NCI-H748 (cell line): Measurements from ENCODE around the gene CDK5RAP2.
"Not testable (repeated sequence)": the region's sequence is repeated elsewhere in the genome, so short reads cannot be mapped to it uniquely, and the experiment has no call there.

Experiments used
- DNase-seq: peaks from one replicate; lab custom pipeline; 2025; ENCODE audit not compliant: unreplicated experiment; lab: John Stamatoyannopoulos, UW

Gene CDK5RAP2

GRCh38 chr9:120592210-120592609 is 12.2 kb upstream of the CDK5RAP2 start:
- no peak for DNase-seq

DNA sequence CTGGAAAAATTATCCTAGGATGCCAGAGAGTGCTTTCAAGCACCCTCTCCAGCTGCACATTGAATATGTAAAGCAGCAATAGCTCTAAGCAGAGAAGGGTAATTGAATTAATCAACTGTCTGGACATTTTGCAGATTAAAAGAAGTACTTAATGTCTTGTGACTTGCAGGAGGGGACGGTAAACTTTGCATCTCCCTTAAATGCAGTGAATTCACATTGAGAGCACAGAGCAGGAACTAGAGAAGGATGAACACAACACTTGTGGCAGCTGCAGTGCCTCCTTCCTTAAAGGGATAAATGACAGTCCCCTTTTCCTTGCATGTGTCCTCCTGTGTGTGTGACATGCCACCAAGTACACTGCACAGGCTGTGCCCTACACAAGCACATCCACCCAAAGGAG is 7.4 kb upstream of the CDK5RAP2 start:
- DNase-seq: no peak

GRCh38 chr9:120583958-120584369 is 4.0 kb upstream of the CDK5RAP2 start:
- DNase-seq: peak; percentile 88

GRCh38 chr9:120579139-120580050 is 572 bp downstream of the CDK5RAP2 start:
- DNase-seq: peak; percentile 54

- no peak for DNase-seq
Measured at GRCh38 chr9:120574473-120574872, 5.5 kb downstream of the CDK5RAP2 start.

- DNase-seq: no peak
Measured at GRCh38 chr9:120572472-120572871, 7.5 kb downstream of the CDK5RAP2 start.

GRCh38 chr9:120571443-120572257 is 8.3 kb downstream of the CDK5RAP2 start:
- DNase-seq: no peak

GRCh38 chr9:120570296-120570695 is 9.7 kb downstream of the CDK5RAP2 start:
- DNase-seq: no peak

DNA sequence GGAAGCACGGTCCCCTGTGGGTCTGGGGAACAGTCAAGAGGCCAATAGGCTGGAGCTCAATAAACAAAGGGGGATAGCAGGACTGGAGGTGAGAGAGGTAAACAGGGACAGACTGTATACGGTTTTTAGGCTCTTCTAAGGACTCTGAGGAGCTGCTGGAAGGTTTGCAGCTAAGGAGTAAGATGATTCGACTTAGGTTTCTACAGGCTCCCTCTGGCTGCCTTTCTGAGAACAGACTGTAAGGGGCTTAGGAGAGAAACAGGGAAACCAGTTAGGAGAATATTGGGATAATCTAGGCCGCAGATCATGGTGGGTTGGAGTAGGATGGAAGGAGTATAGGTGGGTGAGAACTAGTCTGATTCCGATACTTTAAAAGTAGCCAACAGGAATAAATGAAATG is 10.4 kb downstream of the CDK5RAP2 start:
- DNase-seq: no peak

DNA sequence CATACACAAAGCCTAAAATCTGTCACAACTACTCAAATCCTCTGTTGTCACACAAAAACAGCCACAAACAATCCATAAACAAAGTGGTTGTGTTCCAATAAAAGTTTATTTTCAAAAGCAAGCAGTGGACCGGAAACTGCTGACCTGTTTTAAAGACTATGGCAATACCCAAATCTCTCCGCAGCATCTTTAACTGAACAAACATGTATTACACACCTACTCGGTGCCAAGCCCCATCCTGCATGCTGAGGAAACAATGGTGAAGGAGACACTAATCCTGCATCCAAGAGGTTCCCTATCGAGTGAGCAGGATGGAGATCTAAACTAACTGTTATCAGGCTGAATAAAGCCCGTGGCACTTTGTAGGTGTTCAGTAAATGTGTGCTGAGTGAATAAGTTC is 11.2 kb downstream of the CDK5RAP2 start:
- no peak for DNase-seq

DNA sequence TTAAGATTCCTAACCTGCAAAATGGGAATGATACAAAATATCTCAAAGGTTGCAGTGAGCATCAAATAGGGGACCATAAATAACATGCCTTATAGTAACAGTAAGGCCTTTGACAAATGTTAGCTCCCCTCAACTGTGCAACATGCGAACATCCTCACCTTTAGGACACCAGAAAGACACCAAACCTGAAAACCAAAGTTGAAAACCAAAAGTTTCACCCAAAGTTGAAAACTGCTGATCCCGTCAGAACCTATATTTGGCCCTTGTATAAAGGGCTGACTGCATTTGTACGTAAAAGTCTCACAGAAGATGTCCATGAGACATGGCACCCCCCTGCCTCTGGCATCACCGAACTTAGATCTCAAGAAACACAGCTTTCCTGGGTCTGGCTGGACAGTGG is 12.1 kb downstream of the CDK5RAP2 start:
- no peak for DNase-seq

DNA sequence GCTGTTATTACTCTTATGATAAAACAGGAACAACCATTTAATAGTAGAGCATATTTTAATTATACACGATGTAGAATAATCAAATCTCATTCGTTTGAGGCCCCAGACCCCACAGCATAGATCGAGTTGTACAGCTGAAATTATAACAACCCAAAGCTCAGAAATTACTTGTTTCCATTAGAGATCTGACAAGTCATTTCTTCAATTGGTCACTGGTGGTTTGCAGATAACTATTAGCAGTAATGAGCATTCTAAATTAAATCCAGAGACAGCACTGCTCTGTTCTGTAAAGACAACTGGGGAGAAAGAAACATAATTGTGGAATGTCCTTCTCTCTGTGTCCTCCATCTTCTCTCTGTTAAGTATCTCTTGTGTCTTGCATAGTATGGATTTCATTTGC is 12.9 kb downstream of the CDK5RAP2 start:
- DNase-seq: no peak

DNA sequence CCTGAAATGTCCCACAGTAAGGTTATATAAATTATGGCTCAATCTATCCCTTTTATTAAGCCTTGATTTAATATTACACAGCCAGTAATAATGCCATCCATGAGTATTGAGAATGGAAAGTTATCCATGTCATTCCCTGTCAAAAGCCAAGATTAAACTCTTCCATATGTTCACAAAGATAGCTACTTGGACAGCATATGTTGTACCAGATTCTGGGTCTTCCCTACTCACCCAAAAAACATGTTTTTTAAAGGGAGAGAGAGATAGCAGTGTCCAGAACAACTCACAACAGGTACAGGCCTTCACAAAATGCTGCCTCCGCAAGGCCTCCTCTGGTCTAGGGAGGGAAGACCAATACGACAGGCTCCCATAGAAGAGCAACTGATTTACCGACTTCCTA is 15.4 kb downstream of the CDK5RAP2 start:
- no peak for DNase-seq

- DNase-seq: no peak
Measured at GRCh38 chr9:120562861-120563443, 17.0 kb downstream of the CDK5RAP2 start.

GRCh38 chr9:120561709-120562108 is 18.3 kb downstream of the CDK5RAP2 start:
- no peak for DNase-seq

DNA sequence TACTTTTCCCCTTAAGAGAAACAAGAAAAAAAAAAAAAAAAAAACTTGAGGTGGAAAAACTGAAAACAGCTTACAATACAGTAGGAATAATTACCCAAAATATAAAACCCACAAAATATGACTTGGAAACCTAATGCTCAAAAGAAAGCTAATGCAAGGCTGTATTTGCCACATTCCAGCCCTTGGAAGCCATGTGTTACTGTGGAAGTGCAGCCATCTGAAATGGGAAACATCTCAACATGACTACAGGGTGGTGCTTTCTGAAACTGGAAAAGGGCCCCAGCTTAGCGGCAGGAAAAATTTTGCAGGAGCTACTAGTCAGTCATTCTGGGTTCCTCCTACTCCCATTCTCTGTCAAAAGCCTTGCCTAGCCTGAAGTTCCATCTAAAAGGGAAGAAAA is 20.4 kb downstream of the CDK5RAP2 start:
- no peak for DNase-seq

- DNase-seq: no peak
Measured at GRCh38 chr9:120558454-120558853, 21.5 kb downstream of the CDK5RAP2 start.

DNA sequence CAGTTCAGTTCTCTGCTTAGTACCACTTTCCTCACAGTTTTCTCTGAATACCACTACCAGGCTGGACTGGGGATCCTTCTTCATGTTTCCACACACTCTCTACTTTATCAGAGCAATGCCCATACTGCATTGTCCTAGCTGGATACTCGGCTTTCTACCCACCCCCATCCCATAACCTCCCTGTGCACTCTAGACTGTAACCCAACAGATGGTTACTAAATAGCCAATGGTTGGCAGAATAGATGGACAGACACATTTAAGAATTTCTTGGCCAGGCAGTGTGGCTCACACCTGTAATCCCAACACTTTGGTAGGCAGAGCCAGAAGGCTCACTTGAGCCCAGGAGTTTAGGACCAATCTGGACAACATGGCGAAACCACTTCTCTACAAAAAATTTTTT is 22.8 kb downstream of the CDK5RAP2 start:
- no peak for DNase-seq

- DNase-seq: no peak
Measured at GRCh38 chr9:120556775-120557174, 23.2 kb downstream of the CDK5RAP2 start.

DNA sequence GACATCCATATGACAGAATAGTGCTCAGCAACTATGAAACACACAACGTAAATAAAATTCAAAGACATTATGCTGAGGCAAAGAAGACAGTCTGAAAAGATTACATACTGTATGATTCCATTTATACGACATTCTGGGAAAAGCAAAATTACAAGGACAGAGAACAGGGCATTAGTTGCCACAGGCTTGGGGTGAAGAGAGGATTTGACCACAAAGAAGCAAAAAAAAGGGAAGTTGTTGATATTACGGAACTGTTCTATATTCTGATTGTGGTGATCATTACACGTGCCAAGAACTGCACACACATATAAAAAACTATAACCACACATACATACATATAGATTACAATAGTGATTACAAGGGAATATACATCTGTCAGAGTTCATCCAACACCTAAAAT is 24.1 kb downstream of the CDK5RAP2 start:
- DNase-seq: no peak

- not testable (repeated sequence) for DNase-seq
Measured at GRCh38 chr9:120552210-120552704, 27.7 kb downstream of the CDK5RAP2 start.
